H1 (cell line): Measurements from ENCODE around the gene DCDC2.

Experiments
- CEBPB ChIP-seq: IDR thresholded peaks from 2 replicates; pipeline ENCODE4 v1.6.1; 2012; ENCODE audit warnings: low read depth, low read length
- GABPA ChIP-seq: IDR thresholded peaks from 2 replicates; pipeline ENCODE4 v1.6.1; 2011; ENCODE audit warnings: mild to moderate bottlenecking, low read length, moderate library complexity, borderline replicate concordance; ENCODE audit not compliant: insufficient read depth
- POLR2A ChIP-seq, 2 experiments: IDR thresholded peaks; 1 replicate in 1 of 2; 2 replicates in 1 of 2; pipeline ENCODE4 v1.6.1; 2011; ENCODE audit warnings: low read depth in 2 of 2, low read length in 2 of 2, mild to moderate bottlenecking in 2 of 2; ENCODE audit errors: control extremely low read depth in 1 of 2
- TBP ChIP-seq: IDR thresholded peaks from 2 replicates; pipeline ENCODE4 v1.6.1; 2011; ENCODE audit warnings: low read depth, low read length, improper control_type of control experiment
- ZNF274 ChIP-seq: IDR thresholded peaks from 2 replicates; pipeline ENCODE4 v1.7.0; 2012; ENCODE audit warnings: low read length, borderline replicate concordance; ENCODE audit errors: extremely low read depth
- TF ChIP-seq, protein P1 (sequence below): IDR thresholded peaks from 2 replicates; pipeline ENCODE4 v1.6.1; 2011; ENCODE audit warnings: low read length, improper control_type of control experiment

DNA sequence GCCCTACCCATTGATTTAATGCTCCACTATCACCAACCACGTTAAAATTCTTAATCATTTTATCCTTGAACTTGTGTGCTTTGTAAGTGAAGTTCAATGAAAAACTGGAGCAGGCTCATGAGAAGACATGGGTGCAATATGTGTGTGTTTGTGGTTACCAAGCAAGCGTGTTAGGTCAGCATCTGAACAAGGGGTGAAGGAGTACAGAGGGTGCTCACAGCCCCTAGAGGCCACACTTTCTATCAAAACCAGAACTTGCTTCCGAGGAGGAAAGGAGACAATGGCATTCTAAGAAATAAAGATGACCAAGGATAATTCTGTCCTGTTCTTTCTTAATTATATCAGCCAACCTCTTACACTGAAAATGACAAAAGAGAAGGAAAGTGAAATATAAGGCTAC lies 138.2 kb downstream of the DCDC2 start:
- no peak for TF ChIP-seq GABPA
- no peak for TF ChIP-seq ZNF274
- no peak for TF ChIP-seq CEBPB
- TF ChIP-seq, protein P1, sequence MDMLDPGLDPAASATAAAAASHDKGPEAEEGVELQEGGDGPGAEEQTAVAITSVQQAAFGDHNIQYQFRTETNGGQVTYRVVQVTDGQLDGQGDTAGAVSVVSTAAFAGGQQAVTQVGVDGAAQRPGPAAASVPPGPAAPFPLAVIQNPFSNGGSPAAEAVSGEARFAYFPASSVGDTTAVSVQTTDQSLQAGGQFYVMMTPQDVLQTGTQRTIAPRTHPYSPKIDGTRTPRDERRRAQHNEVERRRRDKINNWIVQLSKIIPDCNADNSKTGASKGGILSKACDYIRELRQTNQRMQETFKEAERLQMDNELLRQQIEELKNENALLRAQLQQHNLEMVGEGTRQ, result no peak
- TF ChIP-seq TBP, result no peak
- TF ChIP-seq POLR2A (IDR thresholded peaks at IDR 0.05; ENCODE audit: control extremely low read depth in 1 of 2, low read depth in 2 of 2, low read length in 2 of 2), result no peak
